HG03159 (cell line): ENCODE data around the gene UBE2K.
"Not testable (repeated sequence)": the region's sequence is repeated elsewhere in the genome, so short reads cannot be mapped to it uniquely, and the experiment has no call there.

Source experiments
- ATAC-seq: cut with Tn5 transposase; IDR thresholded peaks from one replicate; pipeline ENCODE4 v1.9.1; 2021; ENCODE audit warnings: mild to moderate bottlenecking, moderate library complexity; ENCODE audit not compliant: unreplicated experiment

The UBE2K gene

GRCh38 chr4:39721273-39721672 is 23.3 kb downstream of the UBE2K start:
- ATAC-seq: not testable (repeated sequence)

- ATAC-seq: no peak
Measured at GRCh38 chr4:39721788-39722187, 23.9 kb downstream of the UBE2K start.

DNA sequence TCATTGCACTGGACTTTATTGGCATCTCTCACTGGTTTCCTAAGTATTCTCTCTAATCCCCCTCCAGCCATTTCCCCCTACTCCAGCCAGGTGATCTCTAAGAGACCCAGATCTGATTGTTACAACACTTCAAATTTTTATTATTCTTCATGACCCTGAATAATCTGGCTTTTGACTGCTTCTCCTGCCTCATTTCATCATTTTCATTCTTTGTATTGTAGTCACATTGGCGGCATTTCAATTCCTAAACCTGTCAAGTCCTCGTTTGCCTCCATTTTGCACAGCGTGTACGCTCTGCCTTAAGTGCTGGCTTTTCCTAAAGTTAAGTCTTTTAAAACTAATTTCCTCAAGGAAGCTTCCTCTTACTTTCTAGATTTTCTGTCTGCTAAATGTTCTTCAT is 31.6 kb downstream of the UBE2K start:
- no peak for ATAC-seq

GRCh38 chr4:39730072-39730471 is 32.1 kb downstream of the UBE2K start:
- no peak for ATAC-seq

DNA sequence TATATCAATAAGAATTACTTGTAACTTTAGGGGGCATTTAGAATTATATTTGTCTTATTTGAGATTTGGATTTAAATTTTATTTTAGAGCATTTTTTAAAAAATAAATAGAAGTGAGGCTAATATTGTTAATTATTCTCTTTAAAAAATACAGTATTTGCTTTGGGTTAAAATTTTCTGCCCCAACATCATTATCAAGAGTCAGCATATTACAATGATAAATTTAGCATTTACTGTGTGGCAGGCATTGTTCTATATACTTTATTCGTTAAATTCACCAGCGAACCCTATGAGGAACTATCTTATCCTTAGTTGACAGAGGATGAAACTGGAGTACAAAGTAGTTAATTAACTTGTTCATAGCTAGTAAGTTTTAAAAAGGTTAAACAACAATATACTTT is 34.0 kb downstream of the UBE2K start:
- ATAC-seq: no peak

DNA sequence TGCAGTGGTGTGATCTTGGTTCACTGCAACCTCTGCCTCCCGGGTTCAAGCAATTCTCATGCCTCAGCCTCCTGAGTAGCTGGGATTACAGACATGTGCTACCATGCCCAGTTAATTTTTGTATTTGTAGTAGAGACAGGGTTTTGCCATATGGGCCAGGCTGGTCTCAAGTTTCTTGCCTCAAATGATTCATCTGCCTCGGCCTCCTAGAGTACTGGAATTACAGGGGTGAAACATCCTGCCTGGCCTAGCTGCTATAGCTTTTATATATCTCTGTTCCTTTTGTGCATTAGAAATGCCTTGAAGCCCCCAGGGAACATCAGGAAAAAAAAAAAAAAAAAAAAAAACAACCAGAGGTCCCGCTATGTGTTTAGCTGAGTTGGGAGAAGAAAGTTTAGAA is 34.8 kb downstream of the UBE2K start:
- ATAC-seq: no peak

GRCh38 chr4:39739591-39739990 is 41.7 kb downstream of the UBE2K start:
- ATAC-seq: not testable (repeated sequence)

DNA sequence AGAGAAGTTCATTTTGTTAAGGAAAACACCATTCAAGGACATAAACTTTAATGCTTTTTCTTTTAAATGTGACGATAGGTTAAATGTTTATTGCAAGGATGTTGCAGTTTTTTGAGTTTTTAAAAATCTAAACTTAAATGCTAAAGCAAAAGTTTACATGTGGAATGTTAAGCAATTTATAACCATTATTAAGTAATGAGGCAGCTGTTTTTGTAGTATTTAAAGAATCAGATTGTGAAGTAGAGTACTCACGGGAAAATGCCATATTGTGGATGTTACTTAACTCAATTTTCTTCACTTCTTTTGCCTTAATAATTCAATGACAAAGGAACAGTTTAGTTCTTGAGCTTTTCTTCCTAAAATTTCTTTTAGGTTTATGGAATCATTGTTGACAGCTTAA is 43.5 kb downstream of the UBE2K start:
- ATAC-seq: no peak

DNA sequence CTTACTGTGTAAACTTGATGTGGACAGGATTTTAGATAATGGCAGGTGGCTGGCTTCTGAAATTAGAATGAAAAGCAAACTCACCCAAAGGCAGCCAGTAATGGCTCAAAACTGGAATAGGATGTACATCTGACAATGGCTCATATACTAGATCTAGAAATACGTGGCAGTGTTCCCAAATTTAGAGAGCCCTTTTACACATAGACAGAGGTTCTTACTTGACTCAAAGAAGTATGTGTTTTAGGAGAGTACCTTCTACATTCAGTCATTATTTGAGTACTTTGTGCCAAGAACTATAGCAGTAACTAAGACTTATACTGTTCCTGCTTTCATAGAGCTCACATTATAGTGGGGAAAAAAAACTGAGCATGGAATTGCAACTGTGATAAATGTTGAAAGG is 48.0 kb downstream of the UBE2K start:
- no peak for ATAC-seq

DNA sequence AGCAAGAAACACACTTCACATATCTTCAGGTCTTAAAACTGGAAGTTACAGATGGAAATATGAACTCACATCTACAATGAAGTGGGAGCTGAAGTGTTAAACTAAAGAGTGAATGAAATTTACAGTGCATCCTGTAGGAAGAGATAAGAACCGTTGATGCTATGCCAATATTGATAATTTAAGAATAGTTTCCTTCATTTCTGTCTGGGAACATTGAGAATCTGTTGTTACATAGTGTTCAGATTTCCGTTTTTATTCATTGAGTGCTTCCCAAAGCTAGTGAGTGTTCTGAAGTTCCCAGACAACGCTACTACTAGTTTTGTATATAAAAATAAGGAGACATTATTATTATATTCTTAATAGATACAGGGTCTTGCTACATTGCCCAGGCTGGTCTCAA is 52.3 kb downstream of the UBE2K start:
- no peak for ATAC-seq

DNA sequence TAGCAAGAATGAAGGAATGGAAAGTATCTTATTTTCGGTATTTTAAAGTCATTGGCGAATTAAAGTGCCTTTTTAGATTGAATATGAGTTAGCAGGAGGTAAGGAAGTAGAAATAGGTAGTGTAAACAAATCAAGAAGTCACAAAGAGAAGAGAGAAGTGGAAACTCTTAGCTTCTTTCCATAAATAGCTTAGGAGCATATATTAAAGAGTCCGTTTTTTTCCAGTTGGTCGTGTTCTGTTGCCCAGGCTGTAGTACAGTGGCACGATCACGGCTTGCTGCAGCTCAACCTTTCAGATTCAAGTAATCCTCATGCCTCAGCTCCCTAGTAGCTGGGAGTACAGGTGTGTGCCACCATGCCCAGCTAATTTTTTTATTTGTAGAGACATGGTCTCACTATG is 56.4 kb downstream of the UBE2K start:
- no peak for ATAC-seq

DNA sequence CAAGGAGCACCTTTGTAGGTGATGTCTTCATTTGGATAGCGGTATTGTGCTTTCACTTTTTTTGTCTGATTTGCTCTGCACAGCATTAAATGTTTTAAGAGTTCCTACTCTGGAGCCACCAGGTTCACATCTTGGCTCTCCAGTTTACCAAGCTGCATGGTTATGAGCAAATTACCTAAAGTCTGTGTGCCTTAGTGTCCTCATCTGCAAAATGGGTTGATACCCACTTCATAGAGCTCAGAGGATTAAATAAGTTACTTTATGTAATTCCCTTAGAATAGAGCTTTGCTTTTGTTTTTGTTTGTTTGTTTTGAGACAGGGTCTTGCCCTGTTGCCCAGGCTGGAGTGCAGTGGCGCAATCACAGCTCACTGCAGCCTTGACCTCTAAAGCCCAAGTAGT is 58.2 kb downstream of the UBE2K start:
- no peak for ATAC-seq

DNA sequence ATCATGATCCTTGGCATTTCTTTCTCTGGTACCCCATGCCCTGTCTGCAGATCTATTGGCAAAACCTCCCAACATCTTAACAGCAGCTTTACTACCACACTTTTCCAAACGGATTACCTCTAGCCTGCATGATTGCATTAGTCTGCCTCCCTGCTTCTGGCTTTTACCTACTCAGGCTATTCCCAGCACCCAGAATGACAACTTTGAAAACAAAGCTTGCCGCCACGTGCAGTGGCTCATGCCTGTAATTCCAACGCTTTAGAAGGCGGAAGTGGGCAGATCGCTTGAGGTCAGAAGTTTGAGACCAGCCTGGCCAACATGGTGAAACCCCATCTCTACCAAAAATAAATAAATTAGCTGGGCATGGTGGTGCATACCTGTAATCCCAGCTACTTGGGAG is 60.2 kb downstream of the UBE2K start:
- no peak for ATAC-seq

DNA sequence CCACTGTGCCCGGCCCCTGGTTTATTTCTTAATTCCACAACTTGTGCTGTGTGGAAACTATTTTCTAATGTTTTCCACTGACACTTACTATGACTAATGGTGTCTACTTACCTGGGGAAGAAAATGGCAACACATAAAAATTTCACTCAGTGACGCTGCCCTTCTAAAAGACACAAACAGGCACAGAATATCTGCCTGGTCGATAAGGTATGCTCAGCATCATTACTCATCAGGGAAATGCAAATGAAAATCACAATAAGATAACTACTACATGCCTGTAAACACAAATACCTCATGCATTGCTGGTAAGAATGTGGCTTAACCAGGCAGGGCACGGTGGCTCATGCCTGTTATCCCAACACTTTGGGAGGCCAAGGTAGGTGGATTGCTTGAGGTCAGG is 61.6 kb downstream of the UBE2K start:
- ATAC-seq: no peak

- ATAC-seq: no peak
Measured at GRCh38 chr4:39761005-39761667, 63.2 kb downstream of the UBE2K start.

- ATAC-seq: no peak
Measured at GRCh38 chr4:39763714-39764572, 66.0 kb downstream of the UBE2K start.

- no peak for ATAC-seq
Measured at GRCh38 chr4:39770005-39770404, 72.1 kb downstream of the UBE2K start.

DNA sequence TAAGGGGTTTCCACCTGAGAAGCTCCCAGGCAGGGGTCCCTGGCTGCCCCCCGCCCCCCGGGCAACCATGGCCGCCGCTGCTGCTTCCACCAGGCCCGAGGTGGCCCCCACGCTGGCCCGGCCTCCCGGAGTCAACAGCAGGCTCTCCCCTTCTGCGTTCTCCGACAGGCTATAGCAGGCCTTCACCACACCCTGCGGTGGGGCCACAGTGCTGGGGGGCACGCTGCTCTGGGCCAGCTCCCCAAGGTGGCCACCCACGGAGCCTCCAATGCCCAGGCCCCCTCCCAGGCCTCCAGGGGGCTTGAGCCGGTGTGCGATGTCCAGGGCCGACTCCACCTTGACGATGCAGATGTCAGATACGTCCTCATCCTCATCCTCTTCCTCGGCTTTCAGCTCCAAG is 72.5 kb downstream of the UBE2K start:
- no peak for ATAC-seq

DNA sequence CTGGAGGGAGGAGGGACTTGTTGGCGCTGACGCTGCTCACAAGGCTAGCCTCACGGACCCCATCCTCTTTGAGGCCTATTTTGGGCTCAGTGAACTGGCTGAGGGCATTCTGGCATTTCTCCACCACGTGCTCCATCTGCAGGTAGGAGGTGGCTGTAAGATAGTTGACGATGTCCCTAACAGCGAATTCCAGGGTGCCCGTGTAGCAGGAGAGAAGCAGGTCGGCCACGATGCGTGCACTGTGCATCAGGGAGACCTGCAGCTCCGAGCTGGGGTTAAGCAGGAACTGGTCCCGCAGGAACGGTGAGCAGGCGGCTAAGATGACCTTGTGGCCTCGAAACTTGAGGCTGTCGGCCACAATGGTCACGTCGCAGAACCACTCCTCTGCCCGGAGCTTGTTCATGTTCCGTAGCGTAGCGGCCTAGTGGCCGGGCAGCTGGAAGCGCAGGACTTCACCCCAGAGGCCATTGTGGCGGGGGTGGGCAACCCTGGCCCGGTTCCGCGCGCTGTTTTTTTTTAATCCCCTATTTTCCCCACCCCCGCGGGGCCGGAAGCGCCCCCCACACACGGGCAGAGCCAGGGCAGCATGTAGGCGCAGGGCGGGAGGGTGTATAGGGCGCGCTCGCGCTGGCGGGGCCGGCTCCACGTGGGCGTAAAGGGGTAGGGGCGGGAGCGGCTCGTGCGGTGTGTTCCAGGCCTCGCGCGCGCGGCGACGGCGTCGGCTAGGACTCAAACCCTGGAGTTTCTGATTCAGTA is 73.2 kb downstream of the UBE2K start:
- ATAC-seq: no peak

DNA sequence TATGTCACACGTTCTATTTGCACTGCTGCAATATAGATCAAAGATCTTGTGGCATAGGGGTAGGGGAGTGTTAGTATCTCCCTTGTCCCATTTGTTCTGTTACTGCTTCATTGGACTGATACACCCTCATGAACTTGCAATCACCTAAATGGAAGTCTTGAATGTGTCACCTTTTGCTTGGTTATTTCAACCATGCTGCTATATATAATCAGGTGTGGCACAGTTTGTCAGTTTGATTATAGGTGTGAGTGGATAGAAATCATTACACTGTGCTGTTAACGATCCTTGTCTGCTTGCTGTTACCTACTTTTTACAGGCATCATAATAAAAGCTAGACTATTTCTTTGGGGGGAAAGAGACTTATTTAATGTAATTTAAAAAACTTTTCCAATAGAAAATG is 84.1 kb downstream of the UBE2K start:
- ATAC-seq: not testable (repeated sequence)

DNA sequence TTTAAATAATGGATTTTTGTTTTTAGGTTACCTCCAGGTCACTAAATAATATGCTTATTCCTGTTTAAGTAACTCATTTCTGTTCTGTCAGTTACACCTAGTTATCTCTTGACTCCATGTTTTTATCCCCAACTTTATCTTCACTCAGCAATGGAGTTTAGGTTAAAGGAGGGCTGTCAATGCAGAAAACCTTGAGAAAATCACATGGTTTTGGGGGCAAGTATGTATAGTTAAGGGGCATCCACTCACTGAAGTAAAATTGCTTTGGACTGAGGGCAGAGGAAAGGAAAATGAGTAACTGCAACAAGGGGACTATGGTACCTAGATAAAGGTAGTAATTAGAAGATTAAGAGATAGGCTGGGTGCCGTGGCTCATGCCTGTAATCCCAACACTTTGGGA is 87.1 kb downstream of the UBE2K start:
- ATAC-seq: no peak

DNA sequence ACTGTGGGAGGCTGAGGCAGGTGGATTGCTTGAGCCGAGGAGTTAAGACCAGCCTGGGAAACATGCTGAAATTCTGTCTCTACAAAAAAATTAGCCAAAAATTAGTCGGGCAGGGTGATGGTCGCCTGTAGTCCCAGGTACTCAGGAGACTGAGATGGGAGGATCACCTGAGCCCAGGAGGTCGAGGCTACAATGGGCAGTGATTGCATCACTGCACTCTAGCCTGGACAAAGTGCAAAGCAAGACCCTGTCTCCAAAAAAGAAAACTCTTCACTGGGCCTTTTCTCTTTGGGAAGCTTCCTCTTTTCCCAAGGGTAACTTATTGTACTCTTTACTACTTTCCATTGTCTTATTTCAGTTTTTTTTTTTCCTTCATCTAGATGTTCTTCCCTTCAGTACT is 88.9 kb downstream of the UBE2K start:
- ATAC-seq: no peak
